Mesothelial cell of epicardium (in vitro differentiated cells): Measurements from ENCODE around the gene RAB1B. TPM values are rescaled to one million over a fixed set of nuclear protein-coding genes. Genes with fewer than 3 reads are reported as not detected.
A peak's percentile ranks its signal among the peaks of the same experiment; 100 is the strongest.

Source experiments
- DNase-seq, 2 experiments: peaks; one replicate each; pipeline ENCODE4 v3.0.0; 2021; ENCODE audit warnings: low spot score in 2 of 2; ENCODE audit not compliant: unreplicated experiment in 2 of 2
- H3K27ac Mint-ChIP-seq: 2 replicates; pipeline ENCODE4 v1.8.0; 2021; ENCODE audit warnings: mixed read lengths
- H3K27me3 Mint-ChIP-seq: 2 replicates; pipeline ENCODE4 v1.8.0; 2021; ENCODE audit warnings: low read depth, mixed read lengths
- H3K36me3 Mint-ChIP-seq: 2 replicates; pipeline ENCODE4 v1.8.0; 2021; ENCODE audit warnings: mixed read lengths
- H3K4me1 Mint-ChIP-seq: 2 replicates; pipeline ENCODE4 v1.8.0; 2021; ENCODE audit warnings: mixed read lengths
- H3K4me3 Mint-ChIP-seq: 2 replicates; pipeline ENCODE4 v1.8.0; 2021; ENCODE audit warnings: mild to moderate bottlenecking, moderate library complexity, mixed read lengths
- H3K9me3 Mint-ChIP-seq: 2 replicates; pipeline ENCODE4 v1.8.0; 2021; ENCODE audit warnings: mixed read lengths
- total RNA-seq: library from RNA; stranded (reverse); gene quantifications from 3 replicates; pipeline ENCODE4 v1.2.1, GENCODE V29; 2021
- TF ChIP-seq, protein P1 (sequence below): fragments of 200-600 bp; sonication (generic); IDR thresholded peaks from one replicate; pipeline ENCODE4 v1.5.0; 2021; ENCODE audit warnings: antibody characterized with exemption; ENCODE audit not compliant: unreplicated experiment

RAB1B gene
- total RNA-seq, 1 donor from 2014 or later, result 91.8 TPM

DNA sequence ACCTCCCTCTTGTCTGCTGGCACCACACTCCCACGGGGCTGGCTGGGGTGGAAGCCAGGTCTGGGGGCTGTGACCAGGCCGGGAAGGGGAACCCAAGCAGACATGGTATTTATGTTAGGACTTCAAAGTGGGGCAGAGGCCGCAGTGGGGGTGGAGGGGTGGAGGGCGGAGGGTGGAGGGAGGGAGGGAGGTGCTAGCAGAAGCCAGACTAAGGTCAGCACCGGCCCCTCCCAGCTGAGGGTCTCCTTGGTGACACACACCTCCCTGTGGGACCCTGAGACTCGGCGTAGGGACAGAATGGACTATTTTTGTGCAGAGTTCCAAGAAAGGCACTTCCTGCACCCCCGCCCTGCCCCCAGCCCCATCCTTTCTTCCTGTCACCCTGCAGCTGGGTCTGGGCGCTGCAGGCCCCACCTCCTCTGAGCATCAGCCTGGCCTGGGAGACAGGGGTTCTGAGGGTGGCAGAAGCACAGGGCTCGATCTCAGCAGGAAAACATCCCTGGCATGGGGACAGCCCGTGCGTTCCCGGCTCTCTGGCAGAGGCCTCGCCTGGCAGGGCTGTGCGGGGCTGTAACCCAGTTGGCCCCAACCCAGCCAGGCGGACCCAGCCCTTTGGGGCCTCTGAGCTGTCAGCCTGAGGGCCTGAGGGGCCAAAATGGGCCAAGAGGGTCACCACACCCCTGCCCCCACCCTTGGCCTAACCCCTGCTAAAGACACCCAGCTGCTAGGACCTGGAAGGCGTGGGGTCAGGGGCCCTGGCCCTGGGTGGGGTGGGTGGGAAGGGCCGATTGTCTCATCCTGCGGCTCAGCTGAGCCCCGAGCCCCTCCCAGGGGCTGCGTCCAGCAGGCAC is 58.0 kb downstream of the RAB1B start:
- Mint-ChIP-seq H3K4me1 (peaks cover 40% of the 10 kb centered on the region), H3K27me3 (no peaks in the 10 kb centered on the region), H3K27ac (peak overlapping the region; percentile 93), H3K9me3 (no peaks in the 10 kb centered on the region), H3K36me3 (no peaks in the 10 kb centered on the region), H3K4me3 (no peak overlapping the region)
- TF ChIP-seq, protein P1, sequence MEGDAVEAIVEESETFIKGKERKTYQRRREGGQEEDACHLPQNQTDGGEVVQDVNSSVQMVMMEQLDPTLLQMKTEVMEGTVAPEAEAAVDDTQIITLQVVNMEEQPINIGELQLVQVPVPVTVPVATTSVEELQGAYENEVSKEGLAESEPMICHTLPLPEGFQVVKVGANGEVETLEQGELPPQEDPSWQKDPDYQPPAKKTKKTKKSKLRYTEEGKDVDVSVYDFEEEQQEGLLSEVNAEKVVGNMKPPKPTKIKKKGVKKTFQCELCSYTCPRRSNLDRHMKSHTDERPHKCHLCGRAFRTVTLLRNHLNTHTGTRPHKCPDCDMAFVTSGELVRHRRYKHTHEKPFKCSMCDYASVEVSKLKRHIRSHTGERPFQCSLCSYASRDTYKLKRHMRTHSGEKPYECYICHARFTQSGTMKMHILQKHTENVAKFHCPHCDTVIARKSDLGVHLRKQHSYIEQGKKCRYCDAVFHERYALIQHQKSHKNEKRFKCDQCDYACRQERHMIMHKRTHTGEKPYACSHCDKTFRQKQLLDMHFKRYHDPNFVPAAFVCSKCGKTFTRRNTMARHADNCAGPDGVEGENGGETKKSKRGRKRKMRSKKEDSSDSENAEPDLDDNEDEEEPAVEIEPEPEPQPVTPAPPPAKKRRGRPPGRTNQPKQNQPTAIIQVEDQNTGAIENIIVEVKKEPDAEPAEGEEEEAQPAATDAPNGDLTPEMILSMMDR, result no peak
- no peak for DNase-seq

Other genes with a start within 250 kb of the RAB1B start
- gene CATSPER1, start 242.2 kb upstream of the RAB1B start, total RNA-seq, result not detected in 3 replicates
- gene GAL3ST3, start 219.5 kb upstream of the RAB1B start, total RNA-seq, result 4.7 to 5.7 TPM (median 4.9 TPM) in 3 replicates
- gene SF3B2, start 216.3 kb upstream of the RAB1B start, total RNA-seq, result 182 to 201 TPM (median 195 TPM) in 3 replicates
- gene PACS1, start 198.4 kb upstream of the RAB1B start, total RNA-seq, result 81.6 to 88.0 TPM (median 87.0 TPM) in 3 replicates
- 42.0 to 43.0 TPM (median 42.9 TPM) in 3 replicates for gene KLC2, start 10.9 kb upstream of the RAB1B start, total RNA-seq
- gene CNIH2, start 9.5 kb downstream of the RAB1B start, total RNA-seq, result 10.1 to 11.5 TPM (median 10.2 TPM) in 3 replicates
- gene YIF1A, start 20.5 kb downstream of the RAB1B start, total RNA-seq, result 66.8 to 74.0 TPM (median 71.2 TPM) in 3 replicates
- 1.3 to 1.8 TPM (median 1.6 TPM) in 3 replicates for gene TMEM151A, start 23.3 kb downstream of the RAB1B start, total RNA-seq
- gene CD248, start 48.4 kb downstream of the RAB1B start, total RNA-seq, result 95.2 to 102 TPM (median 97.9 TPM) in 3 replicates
- 6.7 to 7.1 TPM (median 7.0 TPM) in 3 replicates for gene RIN1, start 67.8 kb downstream of the RAB1B start, total RNA-seq
- gene BRMS1, start 76.5 kb downstream of the RAB1B start, total RNA-seq, result 25.0 to 27.1 TPM (median 26.5 TPM) in 3 replicates
- 28.1 to 30.2 TPM (median 29.5 TPM) in 3 replicates for gene B4GAT1, start 79.0 kb downstream of the RAB1B start, total RNA-seq
- 33.0 to 35.9 TPM (median 35.7 TPM) in 3 replicates for gene SLC29A2, start 103.1 kb downstream of the RAB1B start, total RNA-seq
- gene NPAS4, start 152.4 kb downstream of the RAB1B start, total RNA-seq, result 1.00 to 1.2 TPM (median 1.1 TPM) in 3 replicates
- gene MRPL11, start 170.2 kb downstream of the RAB1B start, total RNA-seq, result 49.0 to 53.1 TPM (median 49.7 TPM) in 3 replicates
- gene PELI3, start 198.3 kb downstream of the RAB1B start, total RNA-seq, result 17.3 to 18.2 TPM (median 17.9 TPM) in 3 replicates
- gene DPP3, start 211.8 kb downstream of the RAB1B start, total RNA-seq, result 40.8 to 47.2 TPM (median 42.9 TPM) in 3 replicates
- 61.5 to 62.0 TPM (median 61.5 TPM) in 3 replicates for gene BBS1, start 242.0 kb downstream of the RAB1B start, total RNA-seq